HCT116 (cell line): ENCODE data around the gene SERINC1. TPM values are rescaled to one million over a fixed set of nuclear protein-coding genes. Genes with fewer than 3 reads are reported as not detected.

Source experiments
- ATAC-seq: fragments of 200-7000 bp; cut with Tn5 transposase; 2 replicates; pipeline ENCODE4 v1.9.1; 2020; ENCODE audit warnings: mild to moderate bottlenecking, moderate library complexity
- BruUV-seq: library from RNA; stranded (reverse); fragments of 400-500 nt; replicated peaks from 2 replicates; lab custom pipeline; 2021; lab: Mats Ljungman, UMichigan
- CTCF ChIA-PET: fragments of 300-600 bp; sonication (Branson Sonifier 250); formaldehyde crosslinking; loops from one replicate; lab custom pipeline; 2021; ENCODE audit warnings: antibody characterized with exemption; lab: Charles Lee
- POLR2A ChIA-PET: fragments of 300-600, 350-600 bp; sonication (Branson Sonifier 250); formaldehyde crosslinking; loops from one replicate; lab custom pipeline; 2021; ENCODE audit warnings: antibody characterized with exemption; lab: Charles Lee
- RAD21 ChIA-PET, 2 experiments: fragments of 300-600 bp; sonication (Branson Sonifier 250); formaldehyde crosslinking; loops; one replicate each; lab custom pipeline; 2023; ENCODE audit warnings: low total read pairs in 2 of 2; ENCODE audit not compliant: uncharacterized antibody in 2 of 2, unreplicated experiment in 2 of 2, low non-redundant PET in 1 of 2; lab: Charles Lee
- DNase-seq: peaks from one replicate; pipeline ENCODE4 v3.0.0-alpha.2; 2010; ENCODE audit warnings: low read depth, low spot score
- H2AFZ ChIP-seq: fragments of 200-600 bp; shearing (Covaris generic), sonication (generic); 2 replicates; pipeline ENCODE4 v1.6.1; 2017; ENCODE audit warnings: low read depth, mixed run types, mixed read lengths, antibody characterized with exemption, low read length; ENCODE audit not compliant: poor library complexity, severe bottlenecking
- H3K27ac ChIP-seq: 2 replicates; pipeline ENCODE4 v1.5.1; 2012; ENCODE audit warnings: low read depth, low read length
- H3K27me3 ChIP-seq: fragments of 200-600 bp; sonication (generic); 2 replicates; pipeline ENCODE4 v1.6.1; 2016; ENCODE audit warnings: mixed run types, low read length, mixed read lengths; ENCODE audit not compliant: insufficient read depth
- H3K36me3 ChIP-seq, 2 experiments: fragments of 200-500 bp in 1 of 2; fragments of 200-600 bp in 1 of 2; sonication (Bioruptor generic) in 1 of 2; sonication (generic) in 1 of 2; 2 replicates each; pipeline versions ENCODE4 v1.5.1 to v1.6.1; 2014 to 2016; ENCODE audit warnings: low read length in 2 of 2, inconsistent platforms in 1 of 2, mixed read lengths in 1 of 2, mixed run types in 1 of 2; ENCODE audit not compliant: insufficient read depth in 2 of 2, control insufficient read depth in 1 of 2
- H3K4me1 ChIP-seq, 2 experiments: fragments of 200-600 bp in 1 of 2; sonication (generic) in 1 of 2; 2 replicates each; pipeline versions ENCODE4 v1.5.1 to v1.6.1; 2012 to 2017; ENCODE audit warnings: low read length in 2 of 2, inconsistent platforms in 1 of 2, mild to moderate bottlenecking in 1 of 2, mixed read lengths in 1 of 2, mixed run types in 1 of 2, moderate library complexity in 1 of 2; ENCODE audit not compliant: insufficient read depth in 2 of 2, control insufficient read depth in 1 of 2
- H3K4me2 ChIP-seq: fragments of 200-600 bp; sonication (generic); 2 replicates; pipeline ENCODE4 v1.6.1; 2017; ENCODE audit warnings: mixed run types, low read length, mixed read lengths
- H3K4me3 ChIP-seq, 2 experiments: fragments of 200-600 bp in 1 of 2; sonication (generic) in 1 of 2; replicated peaks in 1 of 2; 2 replicates each; pipeline ENCODE4 v1.5.1; 2011 to 2016; ENCODE audit warnings: low read length in 2 of 2, control low read depth in 1 of 2, low read depth in 1 of 2, mild to moderate bottlenecking in 1 of 2, mixed read lengths in 1 of 2, mixed run types in 1 of 2
- H3K79me2 ChIP-seq: fragments of 200-600 bp; sonication (generic); 2 replicates; pipeline ENCODE4 v1.6.1; 2017; ENCODE audit warnings: mild to moderate bottlenecking, mixed run types, low read length, moderate library complexity, mixed read lengths; ENCODE audit not compliant: insufficient read depth
- H3K9ac ChIP-seq: fragments of 200-600 bp; sonication (generic); 2 replicates; pipeline ENCODE4 v1.6.1; 2016; ENCODE audit warnings: low read length, mixed read lengths
- H3K9me2 ChIP-seq: fragments of 200-600 bp; sonication (generic), shearing (Covaris generic); 2 replicates; pipeline ENCODE4 v1.6.1; 2017; ENCODE audit warnings: mixed run types, mild to moderate bottlenecking, moderate library complexity; ENCODE audit not compliant: insufficient read depth
- H3K9me3 ChIP-seq, 2 experiments: fragments of 200-500 bp in 1 of 2; fragments of 200-600 bp in 1 of 2; sonication (Bioruptor generic) in 1 of 2; sonication (generic) in 1 of 2; 2 replicates each; pipeline ENCODE4 v1.6.1; 2014 to 2017; ENCODE audit warnings: low read length in 2 of 2, mixed read lengths in 2 of 2, inconsistent platforms in 1 of 2, low read depth in 1 of 2, mild to moderate bottlenecking in 1 of 2, mixed run types in 1 of 2, moderate library complexity in 1 of 2; ENCODE audit not compliant: control insufficient read depth in 1 of 2, insufficient read depth in 1 of 2
- H4K20me1 ChIP-seq: fragments of 200-600 bp; sonication (generic), shearing (Covaris generic); 2 replicates; pipeline ENCODE4 v1.6.1; 2017; ENCODE audit warnings: mixed run types, mild to moderate bottlenecking, moderate library complexity; ENCODE audit not compliant: insufficient read depth
- CEBPB ChIP-seq: IDR thresholded peaks from 2 replicates; pipeline ENCODE4 v1.6.1; 2012; ENCODE audit warnings: low read depth
- ELF1 ChIP-seq: IDR thresholded peaks from 2 replicates; pipeline ENCODE4 v1.6.1; 2012; ENCODE audit warnings: low read depth, borderline replicate concordance
- EZH2 ChIP-seq: fragments of 200-600 bp; sonication (generic); IDR thresholded peaks from 2 replicates; pipeline ENCODE4 v1.6.1; 2017; ENCODE audit warnings: antibody characterized with exemption, mixed run types
- EZH2phosphoT487 ChIP-seq: fragments of 200-600 bp; IDR thresholded peaks from 2 replicates; pipeline ENCODE4 v1.6.1; 2018; ENCODE audit warnings: antibody characterized with exemption, borderline replicate concordance
- POLR2A ChIP-seq: IDR thresholded peaks from 2 replicates; pipeline ENCODE4 v1.7.0; 2011; ENCODE audit warnings: borderline replicate concordance; ENCODE audit not compliant: insufficient read depth, insufficient read length; ENCODE audit errors: extremely low read depth
- POLR2AphosphoS5 ChIP-seq: IDR thresholded peaks from 2 replicates; pipeline ENCODE4 v1.6.1; 2011; ENCODE audit warnings: mild to moderate bottlenecking, low read depth, low read length, moderate library complexity
- RAD21 ChIP-seq: IDR thresholded peaks from 2 replicates; pipeline ENCODE4 v1.6.1; 2012; ENCODE audit warnings: low read depth, mild to moderate bottlenecking
- SP1 ChIP-seq: IDR thresholded peaks from 2 replicates; pipeline ENCODE4 v1.6.1; 2012; ENCODE audit warnings: low read depth
- SRF ChIP-seq: IDR thresholded peaks from 2 replicates; pipeline ENCODE4 v1.6.1; 2012; ENCODE audit warnings: low read depth
- TCF7L2 ChIP-seq: IDR thresholded peaks from 2 replicates; pipeline ENCODE4 v1.7.0; 2011; ENCODE audit warnings: borderline replicate concordance, inconsistent platforms; ENCODE audit not compliant: insufficient read depth, insufficient read length; ENCODE audit errors: extremely low read depth
- YY1 ChIP-seq: IDR thresholded peaks from 2 replicates; pipeline ENCODE4 v1.6.1; 2011; ENCODE audit warnings: low read length, low read depth, moderate library complexity, mild to moderate bottlenecking; ENCODE audit not compliant: insufficient replicate concordance; ENCODE audit errors: extremely low read depth
- ZFX ChIP-seq: fragments of 450-650 bp; IDR thresholded peaks from 2 replicates; pipeline ENCODE4 v1.6.1; 2017
- ZNF274 ChIP-seq: fragments of 200-500 bp; sonication (Bioruptor generic); IDR thresholded peaks from 2 replicates; pipeline ENCODE4 v1.6.1; 2014; ENCODE audit warnings: mild to moderate bottlenecking, low read depth, low read length, inconsistent platforms
- intact Hi-C: fragments of 100-400 bp; cut with micrococcal nuclease; formaldehyde crosslinking; loops from 2 replicates; pipeline ENCODE4 v1.10.0; 2022
- total RNA-seq: library from RNA; stranded (reverse); gene quantifications from one replicate; pipeline ENCODE4 v1.2.1, GENCODE V29; 2021; ENCODE audit not compliant: unreplicated experiment
- TF ChIP-seq, protein P1 (sequence below), 3 experiments: fragments of 200-600 bp in 1 of 3; sonication (generic) in 1 of 3; IDR thresholded peaks in 2 of 3; conservative IDR thresholded peaks in 1 of 3; 2 replicates each; pipeline ENCODE4 v1.5.1; 2012 to 2017; ENCODE audit warnings: low read depth in 2 of 3, low read length in 2 of 3, antibody characterized with exemption in 1 of 3, borderline replicate concordance in 1 of 3, control low read depth in 1 of 3, mild to moderate bottlenecking in 1 of 3, mixed read lengths in 1 of 3, mixed run types in 1 of 3, moderate library complexity in 1 of 3; ENCODE audit not compliant: insufficient read depth in 1 of 3

Gene SERINC1
- total RNA-seq, 1 experiment from 2014 or later, result 45.2 TPM

DNA sequence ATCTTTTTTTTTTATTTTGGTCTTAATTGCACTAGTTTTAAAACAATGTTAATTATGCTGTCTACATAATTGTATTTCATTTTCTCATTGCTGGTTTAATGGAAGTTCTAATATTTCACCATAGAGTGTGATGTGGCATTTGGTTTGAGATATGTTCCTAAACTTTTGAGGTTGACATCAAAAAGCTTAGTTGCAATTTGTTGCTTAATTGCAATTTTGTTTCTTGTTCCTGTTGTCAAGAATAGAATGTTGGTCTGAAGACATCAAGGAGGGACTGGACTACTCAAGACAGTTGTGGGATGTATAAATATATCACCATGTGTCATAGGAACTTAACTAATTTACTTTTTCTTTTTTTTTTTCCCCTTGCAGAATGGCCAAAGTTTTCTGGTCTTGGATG, 59.6 kb downstream of the SERINC1 start (continued):
- no peak for TF ChIP-seq ZNF274
- no peak for TF ChIP-seq TCF7L2
- no peak for TF ChIP-seq ZFX
- no peak for TF ChIP-seq ELF1
- no peak for TF ChIP-seq RAD21
- no peak for TF ChIP-seq CEBPB

DNA sequence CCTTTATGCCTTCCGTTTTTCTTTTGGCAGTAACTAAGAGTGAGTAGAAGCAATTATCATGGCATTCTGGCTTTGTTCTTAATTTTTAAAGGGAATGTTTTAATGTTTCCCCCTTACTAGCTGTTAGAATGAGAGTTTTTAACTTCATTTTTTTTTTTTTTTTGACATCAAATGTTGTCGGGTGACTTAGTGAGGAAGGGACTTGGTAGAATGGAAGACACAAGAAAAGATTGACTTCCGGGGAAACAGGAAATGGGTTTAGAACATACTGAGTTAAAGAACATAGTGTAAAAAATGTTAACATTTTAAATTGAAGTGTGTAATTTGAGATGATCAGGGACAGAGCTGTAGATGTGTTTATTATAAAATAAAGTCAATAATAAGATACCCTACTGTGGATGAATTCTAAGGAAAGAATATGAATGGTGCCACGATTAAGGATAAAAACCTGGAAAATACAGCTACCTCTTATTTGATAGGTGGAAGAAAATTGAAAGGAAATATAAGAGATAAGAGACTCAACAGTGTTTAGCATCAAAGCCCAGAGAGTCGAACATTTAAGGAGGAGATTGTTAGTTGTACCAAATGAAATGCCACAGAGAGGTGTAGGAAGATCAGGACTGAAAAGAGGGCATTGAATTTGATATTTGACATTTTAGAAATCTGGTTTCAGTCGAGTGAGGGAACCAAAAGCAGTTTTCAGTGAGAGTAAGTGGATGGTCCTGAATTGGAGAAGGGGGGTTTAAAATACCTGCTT, 62.7 kb downstream of the SERINC1 start:
- no TSS peak for BruUV-seq
- intact Hi-C loops, result no loop called here
- TF ChIP-seq POLR2AphosphoS5, result no peak
- no peak for TF ChIP-seq SP1
- TF ChIP-seq ZFX, result no peak
- no peak for TF ChIP-seq EZH2phosphoT487
- TF ChIP-seq SRF, result no peak
- TF ChIP-seq, protein P1, sequence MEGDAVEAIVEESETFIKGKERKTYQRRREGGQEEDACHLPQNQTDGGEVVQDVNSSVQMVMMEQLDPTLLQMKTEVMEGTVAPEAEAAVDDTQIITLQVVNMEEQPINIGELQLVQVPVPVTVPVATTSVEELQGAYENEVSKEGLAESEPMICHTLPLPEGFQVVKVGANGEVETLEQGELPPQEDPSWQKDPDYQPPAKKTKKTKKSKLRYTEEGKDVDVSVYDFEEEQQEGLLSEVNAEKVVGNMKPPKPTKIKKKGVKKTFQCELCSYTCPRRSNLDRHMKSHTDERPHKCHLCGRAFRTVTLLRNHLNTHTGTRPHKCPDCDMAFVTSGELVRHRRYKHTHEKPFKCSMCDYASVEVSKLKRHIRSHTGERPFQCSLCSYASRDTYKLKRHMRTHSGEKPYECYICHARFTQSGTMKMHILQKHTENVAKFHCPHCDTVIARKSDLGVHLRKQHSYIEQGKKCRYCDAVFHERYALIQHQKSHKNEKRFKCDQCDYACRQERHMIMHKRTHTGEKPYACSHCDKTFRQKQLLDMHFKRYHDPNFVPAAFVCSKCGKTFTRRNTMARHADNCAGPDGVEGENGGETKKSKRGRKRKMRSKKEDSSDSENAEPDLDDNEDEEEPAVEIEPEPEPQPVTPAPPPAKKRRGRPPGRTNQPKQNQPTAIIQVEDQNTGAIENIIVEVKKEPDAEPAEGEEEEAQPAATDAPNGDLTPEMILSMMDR (IDR thresholded peaks at IDR 0.05 in 2 of 3, conservative IDR thresholded peaks at IDR 0.05 in 1 of 3; ENCODE audit: borderline replicate concordance in 1 of 3, insufficient read depth in 1 of 3, low read depth in 2 of 3, low read length in 2 of 3), result no peak
- TF ChIP-seq POLR2A, result no peak
- TF ChIP-seq EZH2, result no peak
- no peak for TF ChIP-seq YY1
- DNase-seq, result no peak
- Histone ChIP-seq H3K79me2 (peaks cover 90% of the 10 kb centered on the region), H3K4me3 (no peak overlapping the region), H3K4me2 (no peak overlapping the region), H3K27ac (no peak overlapping the region), H3K9me2 (no peaks in the 10 kb centered on the region), H3K9ac (no peak overlapping the region), H3K4me1 (no peaks in the 10 kb centered on the region), H4K20me1 (0 out of 2 replicates have a peak, but pooled peaks cover 3% of the 10 kb centered on the region), H3K9me3 (no peaks in the 10 kb centered on the region), H2AFZ (no peak overlapping the region), H3K27me3 (no peaks in the 10 kb centered on the region), H3K36me3 (peaks cover 5 to 11% of the 10 kb centered on the region in 2 experiments; a peak in 3 of 4 replicates)
- CTCF ChIA-PET, result no interaction called here
- RAD21 ChIA-PET, result no interaction called here
- POLR2A ChIA-PET, result no interaction called here
- no peak for ATAC-seq
